Testis (tissue), 3 donors: Measurements from ENCODE around the gene ERO1B. TPM values are rescaled to one million over a fixed set of nuclear protein-coding genes. Genes with fewer than 3 reads are reported as not detected.

ENCODE experiments used
- DNase-seq: peaks from one replicate; pipeline ENCODE4 v3.0.0-alpha.2; 2019
- H3K27ac ChIP-seq, 2 donors: fragments of 200-600 bp; sonication (generic); one replicate each; pipeline ENCODE4 v1.5.1; 2019
- H3K27me3 ChIP-seq: fragments of 200-600 bp; sonication (generic); one replicate; pipeline ENCODE4 v1.5.1; 2019
- H3K36me3 ChIP-seq: fragments of 200-600 bp; sonication (generic); one replicate; pipeline ENCODE4 v1.5.1; 2017; ENCODE audit warnings: low read depth; ENCODE audit errors: missing control alignments
- H3K4me1 ChIP-seq: fragments of 200-600 bp; sonication (generic); one replicate; pipeline ENCODE4 v1.5.1; 2019
- H3K4me3 ChIP-seq, 2 donors: fragments of 200-600 bp; sonication (generic); one replicate each; pipeline ENCODE4 v1.5.1; 2017 to 2019
- H3K9me3 ChIP-seq: fragments of 200-600 bp; sonication (generic); one replicate; pipeline ENCODE4 v1.5.1; 2017
- POLR2A ChIP-seq: fragments of 450-650 bp; IDR thresholded peaks from one replicate; pipeline ENCODE4 v1.6.1; 2017; ENCODE audit warnings: antibody characterized with exemption, mild to moderate bottlenecking, moderate library complexity
- WGBS, 2 donors: methylation state at CpG; one replicate each; pipeline ENCODE4 v1.1.5; 2018; 5-methylcytosine and 5-hydroxymethylcytosine counted together
- intact Hi-C: fragments of 100-400 bp; cut with DNase I; formaldehyde crosslinking; loops from one replicate; pipeline ENCODE4 v1.15.1; 2023; ENCODE audit warnings: low total_unique reads
- polyA plus RNA-seq: library from polyadenylated mRNA; stranded (reverse); fragments of 350-450 nt; fragmentation: Illumina TruSeq; extraction: RNeasy Lipid Tissue Mini Kit (QIAGEN cat#74804); gene quantifications from one replicate; pipeline ENCODE4 v1.2.3, GENCODE V29; 2014; ENCODE audit warnings: low read depth, low replicate concordance; ENCODE audit not compliant: insufficient read depth
- total RNA-seq, 2 donors: library from RNA; depleted of rRNA; stranded (reverse); fragments of >200 nt; gene quantifications; one replicate each; pipeline ENCODE4 v1.2.3, GENCODE V29; 2016
- TF ChIP-seq, protein P1 (sequence below), 3 experiments: fragments of 450-650 bp in 2 of 3; fragments of 200-600 bp in 1 of 3; sonication (generic) in 1 of 3; IDR thresholded peaks; one replicate each; pipeline ENCODE4 v1.5.1; 2016 to 2019; ENCODE audit warnings: antibody characterized with exemption in 3 of 3, mild to moderate bottlenecking in 2 of 3, moderate library complexity in 1 of 3

ERO1B gene
- total and polyA plus RNA-seq, 3 donors from 2014 or later: 16.2 to 53.8 (median 20.3) TPM

DNA sequence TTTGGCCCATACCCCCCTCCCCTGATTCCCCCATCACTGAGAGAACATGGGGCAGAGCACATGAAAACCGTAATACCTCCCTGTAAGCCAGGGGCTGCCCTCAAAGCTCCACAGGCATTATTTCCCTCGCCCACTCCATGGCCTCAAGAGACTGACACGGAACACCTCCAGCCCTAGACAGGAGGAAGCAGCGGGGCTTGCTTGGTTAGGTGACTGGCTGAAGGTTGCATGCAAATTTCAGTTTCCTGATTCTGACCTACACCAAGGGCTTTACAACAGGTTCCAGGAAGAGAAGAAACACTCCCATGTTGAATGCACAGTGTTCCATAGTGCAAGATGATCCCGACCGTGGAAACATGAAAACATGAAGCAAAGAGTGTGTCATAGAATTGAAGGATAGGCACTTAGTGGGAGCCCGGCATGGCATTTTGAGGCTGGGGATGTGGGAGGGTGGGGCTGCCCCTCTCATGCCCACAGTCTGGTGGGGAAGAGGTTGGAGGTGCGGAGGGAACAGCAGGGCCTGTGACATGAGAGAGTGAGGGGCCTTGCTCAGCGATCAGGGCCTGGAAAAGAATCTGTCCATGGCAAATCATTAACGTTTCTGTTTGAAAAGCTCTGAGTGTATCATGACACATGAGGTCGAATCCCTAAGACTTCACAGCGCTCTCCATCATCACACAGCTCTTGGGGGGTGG lies 106.0 kb downstream of the ERO1B start:
- 84 to 94% methylated on average over 11 to 12 of the region's 12 CpGs for WGBS, 2 donors
- no peaks in the 10 kb centered on the region for H3K36me3 ChIP-seq
- no peak for TF ChIP-seq POLR2A
- TF ChIP-seq, protein P1, sequence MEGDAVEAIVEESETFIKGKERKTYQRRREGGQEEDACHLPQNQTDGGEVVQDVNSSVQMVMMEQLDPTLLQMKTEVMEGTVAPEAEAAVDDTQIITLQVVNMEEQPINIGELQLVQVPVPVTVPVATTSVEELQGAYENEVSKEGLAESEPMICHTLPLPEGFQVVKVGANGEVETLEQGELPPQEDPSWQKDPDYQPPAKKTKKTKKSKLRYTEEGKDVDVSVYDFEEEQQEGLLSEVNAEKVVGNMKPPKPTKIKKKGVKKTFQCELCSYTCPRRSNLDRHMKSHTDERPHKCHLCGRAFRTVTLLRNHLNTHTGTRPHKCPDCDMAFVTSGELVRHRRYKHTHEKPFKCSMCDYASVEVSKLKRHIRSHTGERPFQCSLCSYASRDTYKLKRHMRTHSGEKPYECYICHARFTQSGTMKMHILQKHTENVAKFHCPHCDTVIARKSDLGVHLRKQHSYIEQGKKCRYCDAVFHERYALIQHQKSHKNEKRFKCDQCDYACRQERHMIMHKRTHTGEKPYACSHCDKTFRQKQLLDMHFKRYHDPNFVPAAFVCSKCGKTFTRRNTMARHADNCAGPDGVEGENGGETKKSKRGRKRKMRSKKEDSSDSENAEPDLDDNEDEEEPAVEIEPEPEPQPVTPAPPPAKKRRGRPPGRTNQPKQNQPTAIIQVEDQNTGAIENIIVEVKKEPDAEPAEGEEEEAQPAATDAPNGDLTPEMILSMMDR (IDR thresholded peaks at IDR 0.05): no peak
- H3K4me1 ChIP-seq: no peaks in the 10 kb centered on the region
- H3K4me3 ChIP-seq: no peak overlapping the region
- intact Hi-C loops: no loop called here
- no peaks in the 10 kb centered on the region for H3K9me3 ChIP-seq
- no peaks in the 10 kb centered on the region for H3K27me3 ChIP-seq
- H3K27ac ChIP-seq: no peak overlapping the region
- DNase-seq: no peak

- Histone ChIP-seq H3K27ac (no peak overlapping the region), H3K4me3 (no peak overlapping the region), H3K9me3 (no peaks in the 10 kb centered on the region), H3K36me3 (no peaks in the 10 kb centered on the region), H3K27me3 (no peaks in the 10 kb centered on the region), H3K4me1 (no peaks in the 10 kb centered on the region)
- 84 to 90% methylated on average over 5 of the region's 5 CpGs for WGBS, 2 donors
- TF ChIP-seq POLR2A: no peak
- TF ChIP-seq, protein P1 (IDR thresholded peaks at IDR 0.05): no peak
- no peak for DNase-seq
- intact Hi-C loops: no loop called here
Measured at GRCh38 chr1:236173174-236173767, 108.5 kb downstream of the ERO1B start.

DNA sequence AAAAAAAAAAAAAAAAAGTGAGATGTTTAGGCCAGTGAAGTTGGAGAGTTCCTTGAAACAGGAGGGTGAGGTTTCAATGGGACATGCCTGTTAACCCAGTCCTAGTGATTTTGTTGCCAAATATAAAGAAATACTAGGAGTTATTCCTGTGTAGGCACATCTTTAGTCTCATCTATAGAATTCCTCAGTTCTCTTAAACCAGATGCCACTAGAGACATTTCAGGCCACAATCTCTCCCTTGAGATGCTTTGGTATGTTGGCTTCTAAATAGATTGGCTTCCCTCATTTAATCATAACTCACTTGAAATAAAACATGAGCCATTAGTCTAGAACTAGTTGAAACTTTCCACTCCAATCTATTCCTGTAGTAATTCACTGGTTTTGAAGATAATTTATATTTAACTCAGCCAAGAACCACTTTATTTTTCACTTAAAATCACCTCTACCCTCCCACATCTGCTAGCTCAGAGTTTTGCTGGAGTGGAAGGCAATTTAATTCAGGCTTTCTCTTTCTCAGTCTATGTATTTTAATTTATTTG lies 109.6 kb downstream of the ERO1B start:
- no peaks in the 10 kb centered on the region for H3K27me3 ChIP-seq
- no peaks in the 10 kb centered on the region for H3K4me1 ChIP-seq
- no peak for DNase-seq
- H3K27ac ChIP-seq: no peak overlapping the region
- intact Hi-C loops: no loop called here
- no peaks in the 10 kb centered on the region for H3K9me3 ChIP-seq
- no peak overlapping the region for H3K4me3 ChIP-seq
- TF ChIP-seq POLR2A: no peak
- TF ChIP-seq, protein P1 (IDR thresholded peaks at IDR 0.05): no peak
- H3K36me3 ChIP-seq: no peaks in the 10 kb centered on the region

DNA sequence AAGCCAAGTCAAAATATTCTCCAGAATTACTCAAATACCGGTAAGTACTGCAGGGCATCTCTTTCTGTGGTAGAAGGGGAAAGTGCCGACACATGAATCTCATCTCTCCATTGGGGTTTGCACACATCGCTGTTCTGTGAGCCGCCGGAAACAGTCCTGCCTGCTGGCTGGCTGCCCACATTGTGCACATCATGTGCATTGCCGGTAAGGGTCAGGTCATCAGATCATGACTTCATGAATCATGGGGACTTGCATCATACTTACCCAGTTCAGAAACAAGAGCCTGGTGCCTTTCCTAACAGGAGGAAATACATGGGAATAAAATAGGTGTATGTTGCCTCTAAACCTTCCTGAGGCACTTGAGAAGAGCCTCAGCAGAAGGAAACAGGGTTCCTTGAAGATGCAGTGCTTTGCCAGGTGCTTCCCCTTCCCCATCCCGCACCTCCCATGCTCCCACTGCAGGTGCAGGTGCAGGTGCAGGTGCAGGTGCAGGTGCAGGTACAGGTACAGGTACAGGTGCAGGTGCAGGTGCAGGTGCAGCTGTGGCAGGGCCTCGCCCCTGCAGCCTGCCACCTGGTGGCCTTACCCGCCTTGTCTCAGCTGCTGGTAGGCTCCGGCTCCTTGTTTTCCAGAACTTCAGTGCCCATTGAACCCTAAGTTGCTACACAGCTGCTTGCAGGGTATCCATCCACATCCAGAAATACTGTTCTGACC lies 112.9 kb downstream of the ERO1B start:
- no peak overlapping the region for H3K4me3 ChIP-seq
- 87 to 89% methylated on average over 6 to 10 of the region's 10 CpGs for WGBS, 2 donors
- no peak for TF ChIP-seq POLR2A
- TF ChIP-seq, protein P1 (IDR thresholded peaks at IDR 0.05): no peak
- no peak overlapping the region for H3K27ac ChIP-seq
- H3K36me3 ChIP-seq: no peaks in the 10 kb centered on the region
- intact Hi-C loops: no loop called here
- no peak for DNase-seq
- H3K9me3 ChIP-seq: no peaks in the 10 kb centered on the region
- H3K27me3 ChIP-seq: no peaks in the 10 kb centered on the region
- H3K4me1 ChIP-seq: no peaks in the 10 kb centered on the region
